Endometrial microvascular endothelial cells (primary cell): ENCODE measurements around the gene PCDHB2. TPM values are rescaled to one million over a fixed set of nuclear protein-coding genes. Genes with fewer than 3 reads are reported as not detected.
"Not testable (repeated sequence)": the region's sequence is repeated elsewhere in the genome, so short reads cannot be mapped to it uniquely, and the experiment has no call there.

Experiments
- in situ Hi-C: cut with HindIII; loops from 2 replicates; pipeline ENCODE4 v1.10.0; 2017; ENCODE audit warnings: low sequenced_read_pairs, low pct_unique_long_range_greater_than_20kb; ENCODE audit errors: inconsistent ontology term
- total RNA-seq: library from RNA; depleted of rRNA; stranded (reverse); fragments of >200 nt; gene quantifications from one replicate; pipeline ENCODE4 v1.2.3, GENCODE V29; 2015; ENCODE audit errors: inconsistent ontology term

Gene PCDHB2
- 0.28 TPM for total RNA-seq

DNA sequence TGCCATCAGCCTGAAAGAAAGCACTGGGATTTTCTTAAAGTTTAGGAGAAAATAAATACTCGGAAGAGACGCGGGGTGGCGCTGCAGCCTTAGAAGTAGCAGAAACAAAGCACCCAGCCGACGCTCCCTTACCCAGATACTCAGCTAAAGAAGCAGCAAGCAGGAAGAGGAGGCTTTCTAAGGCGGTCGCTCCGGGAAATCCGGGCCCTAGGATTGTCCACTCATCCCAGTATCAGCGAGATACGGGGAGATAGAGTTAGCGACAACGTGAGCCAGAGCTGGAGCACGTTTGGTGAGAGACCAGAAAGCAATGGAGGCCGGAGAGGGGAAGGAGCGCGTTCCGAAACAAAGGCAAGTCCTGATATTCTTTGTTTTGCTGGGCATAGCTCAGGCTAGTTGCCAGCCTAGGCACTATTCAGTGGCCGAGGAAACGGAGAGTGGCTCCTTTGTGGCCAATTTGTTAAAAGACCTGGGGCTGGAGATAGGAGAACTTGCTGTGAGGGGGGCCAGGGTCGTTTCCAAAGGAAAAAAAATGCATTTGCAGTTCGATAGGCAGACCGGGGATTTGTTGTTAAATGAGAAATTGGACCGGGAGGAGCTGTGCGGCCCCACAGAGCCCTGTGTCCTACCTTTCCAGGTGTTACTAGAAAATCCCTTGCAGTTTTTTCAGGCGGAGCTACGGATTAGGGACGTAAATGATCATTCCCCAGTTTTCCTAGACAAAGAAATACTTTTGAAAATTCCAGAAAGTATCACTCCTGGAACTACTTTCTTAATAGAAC is at the start of gene PCDHB2:
Gene PCDHB2 (plus strand): TSS at position 135 of the 782 bp plus-strand sequence. CDS start 176 bp downstream, at position 311.
- in situ Hi-C loops: no loop called here

GRCh38 chr5:141050622-141051520 is 43.5 kb upstream of the PCDHB2 start, which contains the start of gene PCDHB1:
PCDHB1 (plus strand) TSS chr5:141051374; CDS start chr5:141051471, 97 bp downstream.
- in situ Hi-C loops: no loop called here

DNA sequence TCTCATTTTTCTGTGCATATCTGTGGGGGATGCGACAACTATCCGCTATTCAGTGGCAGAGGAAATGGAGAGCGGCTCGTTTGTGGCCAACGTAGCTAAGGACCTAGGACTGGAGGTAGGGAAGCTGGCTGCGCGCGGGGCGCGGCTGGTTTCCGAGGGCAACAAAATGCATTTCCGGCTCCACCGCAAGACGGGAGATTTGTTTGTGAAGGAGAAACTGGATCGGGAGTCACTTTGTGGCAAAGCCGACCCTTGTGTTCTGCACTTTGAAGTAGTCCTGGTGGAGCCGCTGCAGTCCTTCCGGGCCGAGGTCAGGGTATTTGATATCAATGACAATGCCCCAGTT is 42.9 kb upstream of the PCDHB2 start:
- in situ Hi-C loops: no loop called here

- in situ Hi-C loops: no loop called here
These were observed 16.6 kb upstream of the PCDHB2 start for GRCh38 chr5:141077826-141078225.

DNA sequence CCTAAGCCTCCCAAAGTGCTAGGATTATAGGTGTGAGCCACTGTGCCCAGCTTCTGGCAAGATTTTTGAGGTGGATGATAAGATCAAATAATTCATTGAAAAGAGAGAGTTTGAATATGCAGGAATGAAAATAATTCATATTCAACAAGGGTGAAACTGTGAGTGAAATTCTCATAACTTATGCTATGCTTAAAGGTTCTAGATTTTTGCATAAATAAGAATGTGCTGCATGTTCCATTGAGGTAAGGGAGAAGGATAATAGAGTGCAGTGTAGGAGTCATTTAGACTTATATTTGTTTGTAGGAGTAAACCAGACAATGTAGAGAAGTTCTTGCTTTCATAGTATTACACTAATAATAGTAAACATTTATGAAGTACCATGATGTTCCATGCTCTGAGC is 12.2 kb upstream of the PCDHB2 start:
- in situ Hi-C loops: no loop called here

DNA sequence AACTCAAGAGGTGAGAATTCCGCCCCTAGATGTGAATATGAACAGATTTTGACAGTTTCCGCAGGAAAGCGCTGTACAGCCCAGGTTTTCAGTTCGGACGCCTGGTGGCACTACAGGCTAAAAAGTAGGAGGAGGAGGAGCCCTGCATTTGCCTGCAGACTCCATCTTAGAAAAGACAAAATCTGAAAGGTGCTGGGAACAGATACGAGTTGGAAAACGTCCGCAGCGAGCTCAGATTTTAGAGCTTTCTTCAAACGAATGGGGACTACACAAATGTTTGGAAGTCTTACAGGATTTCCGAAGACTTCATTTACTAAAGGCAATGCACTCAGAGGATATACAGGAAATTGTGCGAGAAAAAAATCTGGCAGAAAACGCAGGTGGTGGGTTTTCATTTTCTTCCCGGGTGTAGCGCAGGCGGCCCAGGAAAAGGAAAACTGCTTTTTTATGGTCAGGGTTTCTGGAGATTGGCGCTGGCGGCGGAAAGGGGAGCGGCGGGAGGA is 9.9 kb upstream of the PCDHB2 start:
- in situ Hi-C loops: no loop called here

GRCh38 chr5:141095263-141095641 is 837 bp downstream of the PCDHB2 start:
- in situ Hi-C loops: no loop called here

- in situ Hi-C loops: not testable (repeated sequence)
These were observed 1.8 kb downstream of the PCDHB2 start for GRCh38 chr5:141096181-141096580.

DNA sequence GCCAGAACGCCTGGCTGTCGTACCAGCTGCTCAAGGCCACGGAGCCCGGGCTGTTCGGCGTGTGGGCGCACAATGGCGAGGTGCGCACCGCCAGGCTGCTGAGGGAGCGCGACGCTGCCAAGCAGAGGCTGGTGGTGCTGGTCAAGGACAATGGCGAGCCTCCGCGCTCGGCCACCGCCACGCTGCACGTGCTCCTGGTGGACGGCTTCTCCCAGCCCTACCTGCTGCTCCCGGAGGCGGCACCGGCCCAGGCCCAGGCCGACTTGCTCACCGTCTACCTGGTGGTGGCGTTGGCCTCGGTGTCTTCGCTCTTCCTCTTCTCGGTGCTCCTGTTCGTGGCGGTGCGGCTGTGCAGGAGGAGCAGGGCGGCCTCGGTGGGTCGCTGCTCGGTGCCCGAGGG is 2.2 kb downstream of the PCDHB2 start:
- in situ Hi-C loops: not testable (repeated sequence)

- in situ Hi-C loops: no loop called here
These were observed 5.9 kb downstream of the PCDHB2 start, which contains the start of gene PCDHB3 for GRCh38 chr5:141100243-141100805. PCDHB3 (plus strand) TSS chr5:141100473; CDS start chr5:141100650, 177 bp downstream.

GRCh38 chr5:141101059-141101458 is 6.6 kb downstream of the PCDHB2 start:
- in situ Hi-C loops: no loop called here

DNA sequence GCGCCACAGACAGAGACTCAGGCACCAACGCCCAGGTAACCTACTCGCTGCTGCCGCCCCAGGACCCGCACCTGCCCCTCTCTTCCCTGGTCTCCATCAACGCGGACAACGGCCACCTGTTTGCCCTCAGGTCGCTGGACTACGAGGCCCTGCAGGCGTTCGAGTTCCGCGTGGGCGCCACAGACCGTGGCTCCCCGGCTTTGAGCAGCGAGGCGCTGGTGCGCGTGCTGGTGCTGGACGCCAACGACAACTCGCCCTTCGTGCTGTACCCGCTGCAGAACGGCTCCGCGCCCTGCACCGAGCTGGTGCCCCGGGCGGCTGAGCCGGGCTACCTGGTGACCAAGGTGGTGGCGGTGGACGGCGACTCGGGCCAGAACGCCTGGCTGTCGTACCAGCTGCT is 7.7 kb downstream of the PCDHB2 start:
- in situ Hi-C loops: not testable (repeated sequence)

DNA sequence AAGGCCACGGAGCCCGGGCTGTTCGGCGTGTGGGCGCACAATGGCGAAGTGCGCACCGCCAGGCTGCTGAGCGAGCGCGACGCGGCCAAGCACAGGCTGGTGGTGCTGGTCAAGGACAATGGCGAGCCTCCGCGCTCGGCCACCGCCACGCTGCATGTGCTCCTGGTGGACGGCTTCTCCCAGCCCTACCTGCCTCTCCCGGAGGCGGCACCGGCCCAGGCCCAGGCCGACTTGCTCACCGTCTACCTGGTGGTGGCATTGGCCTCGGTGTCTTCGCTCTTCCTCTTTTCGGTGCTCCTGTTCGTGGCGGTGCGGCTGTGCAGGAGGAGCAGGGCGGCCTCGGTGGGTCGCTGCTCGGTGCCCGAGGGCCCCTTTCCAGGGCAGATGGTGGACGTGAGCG is 8.1 kb downstream of the PCDHB2 start:
- in situ Hi-C loops: not testable (repeated sequence)

DNA sequence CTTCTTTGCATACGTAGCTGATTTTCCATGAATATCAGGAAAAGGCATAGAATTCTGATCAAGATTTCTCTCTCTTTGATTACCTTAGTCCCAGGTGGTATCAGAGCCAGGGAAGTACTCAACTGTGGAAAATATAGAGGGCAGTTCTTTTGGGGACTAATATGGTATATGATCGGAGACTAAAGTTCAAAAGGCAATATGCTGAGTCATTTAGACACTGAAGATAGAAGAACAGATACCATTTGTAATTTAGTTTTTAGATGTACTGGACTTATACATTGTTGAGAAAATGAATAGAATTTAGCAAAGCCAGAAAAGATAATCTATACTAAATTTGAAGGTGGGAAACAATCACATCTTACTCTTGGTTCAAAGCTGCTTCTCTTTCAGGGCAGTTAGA is 10.9 kb downstream of the PCDHB2 start:
- in situ Hi-C loops: no loop called here

GRCh38 chr5:141119250-141119649 is 24.8 kb downstream of the PCDHB2 start:
- in situ Hi-C loops: no loop called here

DNA sequence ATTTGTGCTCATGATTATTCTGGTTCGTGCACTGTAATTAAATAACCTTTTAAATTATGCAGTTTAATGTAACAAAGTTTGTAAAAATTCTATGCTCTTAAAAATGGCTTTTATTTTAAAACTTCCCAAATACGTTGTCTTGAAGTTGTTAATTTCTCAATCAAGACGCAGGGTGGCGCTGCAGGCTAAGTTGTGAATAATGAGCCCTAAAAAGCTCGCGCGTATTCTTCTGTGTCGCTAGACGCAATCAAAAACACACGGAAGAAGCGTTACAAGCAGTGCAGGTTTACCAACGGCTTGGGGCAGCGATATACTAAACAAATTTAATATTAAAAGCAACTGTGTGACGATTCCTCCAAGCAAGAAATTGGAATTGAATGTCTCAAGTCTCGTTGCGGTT is 27.1 kb downstream of the PCDHB2 start, which contains the start of gene PCDHB4:
Gene PCDHB4 (plus strand): TSS at position 256 of the 400 bp plus-strand sequence. CDS start 181 bp downstream, outside the sequence.
- in situ Hi-C loops: no loop called here

DNA sequence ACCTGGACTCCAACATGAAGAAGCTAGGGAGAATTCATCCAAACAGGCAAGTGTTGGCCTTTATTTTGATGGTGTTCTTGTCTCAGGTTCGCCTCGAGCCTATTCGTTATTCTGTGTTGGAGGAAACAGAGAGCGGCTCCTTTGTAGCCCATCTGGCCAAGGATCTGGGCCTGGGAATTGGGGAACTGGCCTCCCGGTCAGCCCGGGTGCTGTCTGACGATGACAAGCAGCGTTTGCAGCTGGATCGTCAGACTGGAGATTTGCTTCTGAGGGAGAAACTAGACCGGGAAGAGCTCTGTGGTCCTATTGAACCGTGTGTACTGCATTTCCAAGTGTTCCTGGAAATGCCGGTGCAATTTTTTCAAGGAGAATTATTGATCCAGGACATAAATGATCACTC is 27.6 kb downstream of the PCDHB2 start:
- in situ Hi-C loops: no loop called here

DNA sequence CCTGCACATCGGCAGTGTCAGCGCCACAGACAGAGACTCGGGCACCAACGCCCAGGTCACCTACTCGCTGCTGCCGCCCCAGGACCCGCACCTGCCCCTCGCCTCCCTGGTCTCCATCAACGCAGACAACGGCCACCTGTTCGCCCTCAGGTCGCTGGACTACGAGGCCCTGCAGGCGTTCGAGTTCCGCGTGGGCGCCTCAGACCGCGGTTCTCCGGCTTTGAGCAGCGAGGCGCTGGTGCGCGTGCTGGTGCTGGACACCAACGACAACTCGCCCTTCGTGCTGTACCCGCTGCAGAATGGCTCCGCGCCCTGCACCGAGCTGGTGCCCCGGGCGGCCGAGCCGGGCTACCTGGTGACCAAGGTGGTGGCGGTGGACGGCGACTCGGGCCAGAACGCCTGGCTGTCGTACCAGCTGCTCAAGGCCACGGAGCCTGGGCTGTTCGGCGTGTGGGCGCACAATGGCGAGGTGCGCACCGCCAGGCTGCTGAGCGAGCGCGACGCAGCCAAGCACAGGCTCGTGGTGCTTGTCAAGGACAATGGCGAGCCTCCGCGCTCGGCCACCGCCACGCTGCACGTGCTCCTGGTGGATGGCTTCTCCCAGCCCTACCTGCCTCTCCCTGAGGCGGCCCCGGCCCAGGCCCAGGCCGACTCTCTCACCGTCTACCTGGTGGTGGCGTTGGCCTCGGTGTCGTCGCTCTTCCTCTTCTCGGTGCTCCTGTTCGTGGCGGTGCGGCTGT is 29.2 kb downstream of the PCDHB2 start:
- in situ Hi-C loops: not testable (repeated sequence)

DNA sequence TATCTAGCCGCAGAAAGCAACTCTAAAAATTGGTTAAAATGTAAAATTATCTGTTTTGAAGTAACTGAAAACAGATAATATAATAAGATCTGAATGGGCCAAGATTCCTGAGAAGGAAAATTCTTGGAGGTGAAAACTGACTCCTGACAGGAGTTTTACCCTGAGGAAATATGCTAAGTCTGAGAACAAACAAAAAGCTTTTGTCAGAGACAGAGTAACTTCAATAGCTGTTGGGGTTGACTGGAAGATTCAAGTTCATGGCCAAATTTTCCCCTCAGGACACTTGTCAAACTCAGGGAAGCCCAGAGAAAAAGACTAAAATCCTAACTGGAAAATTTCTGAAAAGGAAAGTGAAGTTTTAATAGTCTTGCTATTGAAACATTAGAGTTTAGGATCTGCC is 32.9 kb downstream of the PCDHB2 start:
- in situ Hi-C loops: no loop called here
